Activated CD8-positive, alpha-beta memory T cell treated with anti-CD3 and anti-CD28 coated beads, Interleukin-2, amount 50 U/mL, for 48 hours (primary cell): ENCODE data around the gene SPTSSB.

ENCODE experiments used
- DNase-seq: peaks from one replicate; pipeline ENCODE4 v3.0.0-alpha.2; 2020

Gene SPTSSB

DNA sequence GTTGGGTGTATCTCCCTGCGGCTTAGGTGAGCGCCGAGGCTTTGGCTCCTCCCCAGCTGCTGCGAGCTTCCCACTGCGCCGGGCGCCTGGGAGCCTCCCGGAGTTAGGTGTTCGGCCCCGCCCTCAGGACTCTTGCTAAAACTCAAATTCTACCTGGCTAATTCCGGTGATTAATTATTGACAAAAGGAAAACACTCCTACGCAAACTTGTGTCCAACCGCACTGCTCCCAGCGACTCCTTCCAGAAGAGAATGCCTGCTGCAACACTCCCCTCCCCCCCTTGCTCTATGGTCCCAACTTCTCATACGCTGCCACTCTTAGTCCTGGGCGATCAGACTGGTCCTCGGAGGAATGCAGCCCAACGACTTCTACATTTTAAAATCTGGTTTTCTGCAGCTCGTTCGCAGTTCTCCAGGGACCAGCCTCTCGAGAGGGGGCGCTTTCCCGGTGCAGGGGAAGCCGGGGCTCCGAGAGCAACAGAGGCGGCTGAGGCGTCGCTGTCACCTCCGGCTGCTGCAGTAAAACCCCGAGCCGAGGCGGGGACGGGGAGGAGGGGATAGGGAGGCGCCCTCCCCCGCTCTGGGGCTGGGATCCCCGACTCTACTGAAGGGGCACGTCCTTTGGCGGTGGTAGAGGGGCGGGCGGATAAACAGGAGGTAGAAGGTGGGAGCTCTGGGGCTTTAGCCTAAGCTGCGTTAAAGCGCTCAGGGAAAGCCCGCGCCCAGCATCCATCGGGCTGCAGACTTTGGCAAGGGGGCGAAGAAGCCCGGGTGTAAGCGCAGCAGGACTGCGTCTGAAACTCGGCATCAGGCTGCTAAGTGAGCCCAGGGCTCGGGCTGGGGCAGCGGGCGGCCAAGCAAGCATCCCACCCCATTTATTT, at the start of gene SPTSSB:
Gene SPTSSB, minus strand, starts transcription at position 77 of the 880 bp plus-strand sequence. CDS start 25,194 bp downstream, outside the sequence.
- DNase-seq: peak; percentile 71

- no peak for DNase-seq
These were observed 49.4 kb upstream of the SPTSSB start for GRCh38 chr3:161420746-161421145.

DNA sequence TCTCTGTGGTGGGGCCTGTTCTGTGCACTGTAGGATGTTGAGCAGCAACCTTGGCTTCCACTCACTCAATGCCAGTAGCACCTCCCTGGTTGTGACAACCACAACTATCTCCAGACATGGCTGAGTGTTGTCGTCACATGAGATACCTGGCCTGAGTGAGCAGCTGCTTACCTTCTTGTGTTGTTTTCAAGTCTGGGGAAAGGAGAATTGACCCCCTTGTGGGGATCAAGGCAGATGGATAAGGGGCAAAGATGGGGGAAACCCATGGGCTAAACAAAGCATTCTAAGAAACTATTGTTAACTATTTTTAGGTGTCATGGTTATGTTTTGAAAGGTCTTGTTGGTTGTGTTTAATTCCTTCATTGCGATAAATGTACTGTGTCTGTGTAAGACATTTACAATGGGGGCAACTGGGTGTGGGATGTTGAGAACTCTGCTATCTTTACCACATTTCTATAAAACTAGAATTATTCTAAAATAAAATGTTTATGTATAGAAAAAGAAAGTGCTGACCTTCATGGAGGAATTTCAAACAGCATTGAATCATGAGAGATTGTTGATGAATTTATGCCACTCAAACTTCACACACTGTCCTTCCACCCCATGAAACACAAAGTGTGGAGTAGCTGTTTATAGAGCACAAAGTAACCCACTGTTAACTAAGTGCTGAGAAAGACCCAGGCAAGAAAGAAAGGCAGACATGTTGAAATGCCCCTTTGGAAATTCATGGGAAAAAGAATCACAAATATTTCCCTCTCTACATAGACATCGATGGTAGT, 48.4 kb upstream of the SPTSSB start:
- no peak for DNase-seq

DNA sequence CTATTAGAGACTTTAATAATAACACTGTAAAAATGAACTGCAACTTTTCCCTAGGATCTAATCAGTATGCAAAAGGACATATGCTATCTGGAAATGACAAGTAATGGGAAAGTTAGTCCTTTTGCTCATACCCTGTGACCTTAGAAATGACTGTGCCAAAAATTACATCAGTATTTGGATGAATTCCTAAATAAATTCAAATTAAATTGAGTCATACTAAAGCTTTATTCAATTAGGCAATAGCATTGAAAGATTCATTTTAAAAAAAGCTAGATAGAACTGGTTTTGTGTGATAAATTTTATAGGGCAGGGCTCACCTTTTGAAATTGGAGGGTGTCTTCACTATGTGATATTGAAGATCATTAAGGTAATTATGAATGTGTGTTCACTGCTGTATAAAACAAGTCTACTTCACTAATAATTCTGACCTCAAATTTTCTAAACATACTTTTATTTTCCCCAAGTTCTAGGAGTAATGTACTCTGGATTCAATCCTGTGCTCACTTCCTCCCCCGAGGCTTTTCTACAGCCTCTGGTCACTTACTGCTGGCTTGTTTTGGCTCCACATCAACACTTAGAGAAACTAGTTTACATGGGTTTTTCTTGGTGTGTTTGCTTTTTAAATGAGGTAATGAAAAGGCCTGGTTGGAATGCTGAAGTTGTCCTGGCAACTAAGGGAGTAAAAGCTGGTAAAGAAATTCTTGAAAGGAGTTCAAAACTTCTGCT, 44.4 kb upstream of the SPTSSB start:
- DNase-seq: no peak

GRCh38 chr3:161414907-161415306, 43.6 kb upstream of the SPTSSB start:
- no peak for DNase-seq

DNA sequence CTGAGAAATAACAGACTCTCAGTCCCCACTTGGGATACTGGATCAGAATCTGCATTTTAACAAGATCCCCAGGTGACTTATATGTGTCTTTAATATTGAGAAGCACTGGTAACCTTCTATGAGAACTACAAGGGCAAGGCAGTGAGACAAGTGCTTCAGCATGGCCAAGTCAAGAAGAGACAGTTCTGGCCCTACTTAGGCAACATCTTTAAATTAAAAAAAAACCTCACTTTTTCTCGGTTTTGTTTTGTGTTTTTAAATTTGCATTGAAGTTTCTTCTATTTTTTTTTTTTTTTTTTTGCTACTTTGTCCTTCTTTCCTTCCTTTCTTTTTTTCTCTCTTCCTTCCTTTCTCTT, 42.5 kb upstream of the SPTSSB start:
- DNase-seq: no peak

DNA sequence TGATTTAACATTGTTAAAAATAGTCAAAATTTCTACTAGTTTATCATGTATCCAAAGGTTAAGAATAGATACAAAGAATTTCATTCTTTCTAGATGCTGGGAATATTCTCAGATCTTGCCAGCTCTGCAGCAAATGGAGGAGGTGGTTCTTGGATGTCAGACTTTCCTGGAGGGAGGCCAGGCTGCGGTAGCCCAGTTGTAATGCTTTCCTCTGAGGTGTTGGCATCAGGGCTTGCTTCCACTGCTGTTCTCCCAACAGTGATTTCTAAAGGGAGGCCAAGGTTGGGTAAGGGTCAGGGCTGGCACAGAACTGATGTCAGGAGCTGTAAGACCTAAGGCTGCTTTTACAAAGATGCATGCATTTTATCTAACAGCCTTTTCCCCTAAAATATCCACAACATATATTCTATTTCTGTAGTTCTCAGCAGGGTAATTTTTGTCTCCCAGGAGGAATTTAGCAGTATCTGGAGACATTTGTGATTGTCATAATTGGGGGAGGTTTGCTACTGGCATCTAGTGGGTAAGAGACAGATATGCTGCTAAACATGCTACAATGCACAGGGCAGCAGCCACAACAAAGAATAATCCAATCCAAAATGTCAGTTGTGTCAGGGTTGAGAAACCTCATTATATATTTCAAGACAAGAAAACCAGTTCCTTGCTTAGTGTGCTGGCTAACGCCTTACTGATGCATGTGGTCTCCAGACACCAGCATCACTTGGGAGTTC, 42.0 kb upstream of the SPTSSB start:
- no peak for DNase-seq

DNA sequence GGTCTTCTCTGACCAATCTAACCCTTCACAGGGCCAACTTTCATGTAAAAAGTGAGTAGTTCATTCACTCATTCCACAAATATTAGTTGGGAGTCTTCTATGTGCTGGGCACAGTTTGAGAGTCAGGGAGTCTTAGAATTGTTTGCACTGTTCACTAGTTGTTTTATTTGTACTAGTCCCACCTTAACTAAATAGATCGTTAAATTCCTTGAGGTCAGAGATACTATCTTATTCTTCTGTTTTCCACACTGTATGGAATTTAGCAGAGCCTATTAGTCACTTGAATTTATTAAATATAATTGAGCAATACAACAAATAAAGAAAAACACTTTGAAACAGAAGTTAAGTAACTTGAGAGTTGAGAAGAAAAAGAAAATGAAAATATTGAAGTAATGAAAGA, 40.8 kb upstream of the SPTSSB start:
- DNase-seq: no peak

DNA sequence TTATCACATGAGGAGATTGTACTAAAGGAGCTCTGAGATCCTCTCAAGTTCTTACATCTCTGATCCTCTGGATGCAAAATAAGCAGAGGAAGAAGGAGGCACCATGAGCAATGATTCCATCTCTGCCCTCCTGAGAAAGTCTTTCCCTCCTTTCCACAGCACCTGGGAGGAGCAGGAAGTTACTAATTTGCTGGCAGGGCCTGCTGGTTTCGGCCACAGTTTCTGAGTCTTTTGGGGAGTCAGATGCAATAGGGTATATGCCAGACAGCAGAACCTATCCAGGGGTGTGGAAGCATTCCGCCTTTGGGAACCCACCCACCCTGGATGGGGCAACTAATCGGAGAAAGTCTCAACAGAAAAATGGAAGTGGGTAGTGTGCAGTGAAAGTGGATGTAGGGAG, 38.5 kb upstream of the SPTSSB start:
- DNase-seq: no peak

GRCh38 chr3:161409069-161409468, 37.8 kb upstream of the SPTSSB start:
- DNase-seq: no peak

- DNase-seq: no peak
These were observed 35.6 kb upstream of the SPTSSB start for GRCh38 chr3:161406594-161407555.

DNA sequence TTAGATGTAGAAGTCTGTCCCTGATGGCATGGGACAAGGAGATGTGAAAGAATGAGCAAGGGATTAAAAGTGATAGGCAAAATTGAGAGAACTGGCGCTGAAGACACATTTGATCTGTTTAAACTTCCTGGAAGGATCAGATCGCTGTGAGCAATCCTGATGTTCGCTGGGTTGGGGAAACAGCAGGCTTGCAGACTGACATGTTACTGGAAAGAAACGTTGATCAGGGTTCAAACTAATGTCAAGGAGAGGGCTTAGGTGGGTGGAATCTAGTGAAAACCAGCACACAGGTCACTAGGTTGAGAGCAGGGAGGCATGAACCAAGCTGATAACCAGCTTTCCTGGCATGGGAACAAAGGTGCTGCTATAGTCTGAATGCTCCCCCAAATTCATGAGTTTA, 34.5 kb upstream of the SPTSSB start:
- DNase-seq: no peak

DNA sequence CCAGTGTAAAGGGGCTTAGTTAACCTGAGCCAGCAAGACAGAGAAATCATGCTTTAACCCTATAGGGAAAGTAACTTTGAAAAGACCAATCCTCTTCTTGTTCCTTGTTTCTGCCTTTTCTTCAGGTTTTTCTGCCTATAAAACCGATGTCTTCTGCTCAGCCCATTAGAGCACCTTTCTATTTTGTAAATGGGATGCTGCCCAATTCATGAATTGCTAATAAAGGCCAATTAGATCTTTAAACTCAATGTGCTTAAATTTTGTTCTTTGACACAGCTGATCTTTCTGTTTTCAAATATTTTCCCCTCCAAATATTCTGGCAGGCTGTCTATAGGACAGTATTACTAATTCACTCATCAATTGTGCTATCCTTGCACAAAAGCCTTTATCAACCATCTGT, 33.8 kb upstream of the SPTSSB start:
- no peak for DNase-seq

GRCh38 chr3:161403251-161403650, 31.9 kb upstream of the SPTSSB start:
- DNase-seq: no peak

GRCh38 chr3:161401389-161401788, 30.1 kb upstream of the SPTSSB start:
- DNase-seq: no peak

DNA sequence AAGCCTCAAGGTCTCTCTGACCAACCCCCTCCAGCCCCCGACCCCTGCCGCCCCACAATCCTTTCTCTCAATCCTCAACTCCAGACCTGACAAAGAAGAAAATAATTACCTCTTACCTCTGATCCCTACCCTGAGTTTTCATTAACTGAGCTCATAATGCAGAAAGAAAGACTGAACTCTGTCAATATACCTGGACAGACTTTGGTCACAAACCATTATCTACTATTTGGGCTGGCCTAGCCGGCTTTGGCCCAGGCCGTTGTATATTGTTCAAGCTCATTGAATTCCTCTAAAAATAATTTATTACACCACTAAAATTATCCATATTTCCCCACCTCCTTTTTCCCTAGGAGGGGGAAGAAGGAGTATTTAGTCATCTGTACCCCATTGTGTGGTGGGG, 29.3 kb upstream of the SPTSSB start:
- no peak for DNase-seq

DNA sequence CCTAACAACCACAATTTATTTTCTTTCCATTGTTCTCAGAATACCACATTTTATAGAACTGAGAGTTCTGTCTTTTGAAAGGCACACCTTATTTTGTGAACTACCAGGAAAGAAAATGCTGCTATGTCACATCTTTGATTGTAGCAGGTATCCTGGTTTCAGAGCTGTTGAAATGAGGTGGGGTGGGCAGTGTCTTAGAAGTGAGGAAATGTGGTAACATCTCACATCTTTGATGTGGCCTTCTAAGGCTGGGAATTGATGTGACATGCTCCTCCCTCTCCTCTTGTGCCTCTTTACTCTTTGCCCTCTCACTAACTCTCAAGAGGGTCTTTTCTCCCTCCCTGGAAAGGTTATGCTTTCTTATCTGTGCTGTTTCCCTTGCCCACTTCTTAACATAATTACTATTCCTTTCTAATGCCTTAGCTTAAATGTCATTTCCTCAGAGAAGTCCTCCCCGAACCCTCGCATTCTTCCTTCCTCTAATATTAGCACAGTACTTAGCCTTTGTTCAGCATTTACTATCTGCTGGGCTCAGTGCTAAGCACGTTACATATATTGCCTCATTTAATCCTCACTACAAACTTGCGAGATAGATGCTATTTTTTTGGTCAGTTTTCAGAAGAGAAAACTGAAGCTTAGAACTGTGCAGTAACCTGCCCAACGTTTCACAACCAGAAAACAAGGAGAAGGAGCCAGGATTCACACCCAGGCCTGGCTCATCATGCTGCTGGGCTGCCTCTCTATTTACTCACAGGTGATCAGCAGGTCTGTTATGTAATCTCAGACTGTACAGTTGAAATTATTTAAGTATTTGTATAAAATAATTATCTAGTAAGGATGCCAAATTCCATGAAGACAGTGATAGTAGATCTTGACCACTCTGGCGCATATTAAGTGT, 24.0 kb upstream of the SPTSSB start:
- DNase-seq: no peak

DNA sequence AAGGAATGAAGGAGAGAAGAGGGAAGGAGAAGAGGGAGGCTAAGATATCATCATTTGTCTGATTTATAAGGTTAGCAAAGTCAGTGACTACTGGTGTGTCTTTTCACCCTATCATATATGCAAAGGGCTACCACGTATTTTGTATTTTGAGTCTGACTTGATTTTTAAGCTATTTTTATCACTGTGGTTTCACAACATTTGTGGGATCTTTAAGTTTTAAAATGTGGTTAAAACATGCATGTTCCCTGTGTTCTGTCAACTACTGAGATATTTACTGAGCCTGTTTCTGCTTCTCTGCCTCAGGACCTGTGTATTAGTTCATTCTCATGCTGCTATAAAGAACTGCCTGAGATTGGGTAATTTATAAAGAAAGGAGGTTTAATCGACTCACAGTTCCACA, 22.5 kb upstream of the SPTSSB start:
- no peak for DNase-seq

DNA sequence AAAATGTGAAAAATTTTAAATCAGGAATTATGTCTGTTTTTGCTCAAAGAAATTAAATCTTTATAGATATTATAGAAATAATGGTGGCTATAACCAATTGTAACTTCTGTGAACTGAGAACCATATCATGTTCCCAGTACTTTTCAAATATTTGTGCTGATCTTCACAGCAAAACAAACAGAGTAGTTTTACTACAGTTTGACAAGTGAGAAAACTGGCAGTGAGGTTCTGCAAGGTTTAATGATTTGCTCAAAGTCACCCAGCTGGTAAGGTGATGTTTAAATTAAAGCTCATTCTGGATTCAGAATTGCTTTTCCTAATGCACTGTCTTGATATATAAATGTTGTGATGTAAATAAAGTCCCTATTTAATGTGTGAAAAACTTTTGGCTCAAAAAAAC, 22.0 kb upstream of the SPTSSB start:
- no peak for DNase-seq

- no peak for DNase-seq
These were observed 21.5 kb upstream of the SPTSSB start for GRCh38 chr3:161392853-161393252.

GRCh38 chr3:161390200-161390599, 18.9 kb upstream of the SPTSSB start:
- no peak for DNase-seq
